NCI-H2107 treated with DMSO at 0.1 percent for 48 hours (cell line): ENCODE results near the gene DLG2.

ENCODE experiments used
- DNase-seq: peaks from one replicate; lab custom pipeline; 2025; ENCODE audit not compliant: unreplicated experiment; lab: John Stamatoyannopoulos, UW

DLG2 gene

DNA sequence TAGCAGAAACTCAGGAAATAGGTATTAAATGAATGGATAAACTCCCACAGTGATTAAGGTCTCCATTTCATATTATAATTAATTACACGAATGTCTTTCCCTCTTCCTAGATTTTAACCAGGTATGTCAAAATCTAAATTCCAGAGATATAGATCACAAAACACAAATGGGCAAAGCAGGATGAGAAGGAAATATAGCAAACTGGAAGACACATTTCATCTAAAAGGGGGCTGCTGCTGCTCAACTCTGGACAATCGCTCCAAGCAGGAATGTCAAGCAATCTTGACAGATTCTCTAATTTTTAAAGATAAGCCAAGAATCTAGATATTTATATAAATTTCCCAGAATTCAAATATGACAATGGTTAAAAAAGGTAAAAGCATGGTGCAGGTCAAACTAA lies 1786.8 kb downstream of the DLG2 start:
- no peak for DNase-seq

DNA sequence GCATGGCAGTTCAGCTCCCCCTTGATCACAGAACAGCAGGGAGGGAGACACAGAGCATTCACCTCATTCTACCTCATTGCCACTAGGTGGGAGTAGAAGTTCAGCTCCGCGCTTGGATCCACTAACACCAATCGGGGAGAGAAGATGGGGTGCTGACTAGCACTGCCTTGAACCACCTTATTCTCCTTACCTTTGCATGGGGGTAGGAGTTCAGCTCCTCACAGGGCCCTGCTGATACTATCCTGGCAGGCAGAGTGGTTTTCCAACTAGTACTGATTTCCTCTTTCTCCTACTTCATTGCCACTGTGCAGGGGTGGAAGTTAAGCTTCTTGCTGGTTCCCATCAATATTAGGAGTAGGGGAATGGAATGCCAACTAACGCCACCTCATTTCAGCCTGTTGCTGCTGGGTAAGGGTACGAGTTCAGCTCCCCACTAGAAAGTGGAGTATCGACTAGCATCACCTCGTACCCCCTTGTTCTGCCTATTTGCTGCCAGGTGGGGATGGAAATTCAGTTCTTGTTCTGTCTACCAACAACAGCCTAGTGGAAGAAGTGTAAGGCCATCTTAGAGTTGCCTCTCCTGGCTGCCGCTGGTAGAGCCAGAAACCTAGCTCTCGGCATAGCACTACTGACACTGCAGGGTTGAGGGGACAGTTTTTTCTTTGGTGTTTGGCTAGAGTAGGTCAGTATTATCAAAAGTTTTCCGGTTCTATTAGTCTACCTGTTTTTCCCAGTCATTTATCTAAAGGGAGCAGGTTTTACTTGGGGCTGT lies 1790.1 kb downstream of the DLG2 start:
- peak; percentile 16 for DNase-seq

DNA sequence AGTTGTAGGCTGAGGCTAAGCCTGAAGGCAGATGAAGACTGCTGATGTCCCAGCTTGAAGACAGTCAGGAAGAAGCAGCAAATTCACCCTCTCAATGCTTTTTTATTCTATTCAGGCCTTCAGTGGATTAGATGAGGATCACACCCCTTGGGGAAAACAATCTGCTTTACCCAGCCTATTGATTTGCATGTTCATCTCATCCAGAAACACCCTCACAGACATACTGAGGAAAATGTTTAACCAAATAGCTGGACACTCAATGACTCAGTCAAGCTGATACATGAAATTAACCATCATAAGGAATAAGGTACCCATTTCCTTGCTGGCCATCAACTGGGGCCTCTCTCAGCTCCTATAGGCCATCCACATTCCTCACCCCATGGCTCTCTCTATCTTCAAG lies 1791.1 kb downstream of the DLG2 start:
- DNase-seq: no peak

DNA sequence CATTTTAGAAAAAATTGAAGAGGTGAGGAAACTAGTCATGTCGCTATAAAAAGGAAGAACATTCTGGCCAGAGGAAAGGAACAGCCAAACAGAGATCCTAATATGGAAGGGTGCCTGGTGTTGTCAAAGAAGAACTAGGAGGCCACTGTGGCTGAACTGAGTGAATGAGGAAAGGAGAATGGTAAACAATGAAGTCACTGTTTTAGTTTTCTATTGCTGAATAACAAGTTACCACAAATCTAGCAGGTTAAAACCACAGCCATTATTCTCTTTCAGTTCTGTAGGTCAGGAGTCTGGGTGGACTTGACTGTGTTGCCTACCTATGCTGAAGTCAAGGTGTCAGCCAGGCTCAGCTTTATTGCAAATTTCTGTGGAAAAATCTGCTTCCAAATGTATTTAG lies 1791.7 kb downstream of the DLG2 start:
- peak; percentile 5 for DNase-seq

DNA sequence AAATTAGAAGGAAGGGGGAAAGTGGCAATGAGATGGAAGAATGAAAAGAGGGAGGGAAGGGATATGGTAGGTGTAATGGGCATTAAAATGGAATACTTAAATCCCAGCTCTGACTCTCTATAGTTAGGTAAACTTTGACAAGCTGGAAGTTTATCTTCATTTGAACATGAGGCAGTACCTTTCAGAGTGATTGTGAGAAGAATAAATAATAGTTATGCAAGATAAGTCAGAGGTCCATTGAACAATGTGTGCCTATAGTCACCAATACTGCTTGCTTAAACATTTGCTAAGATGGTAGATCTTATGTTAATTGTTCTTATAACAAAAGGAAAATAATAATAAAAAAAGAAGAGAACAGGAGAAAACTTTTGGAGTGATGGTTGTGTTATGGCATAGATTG lies 1795.2 kb downstream of the DLG2 start:
- DNase-seq: no peak

DNA sequence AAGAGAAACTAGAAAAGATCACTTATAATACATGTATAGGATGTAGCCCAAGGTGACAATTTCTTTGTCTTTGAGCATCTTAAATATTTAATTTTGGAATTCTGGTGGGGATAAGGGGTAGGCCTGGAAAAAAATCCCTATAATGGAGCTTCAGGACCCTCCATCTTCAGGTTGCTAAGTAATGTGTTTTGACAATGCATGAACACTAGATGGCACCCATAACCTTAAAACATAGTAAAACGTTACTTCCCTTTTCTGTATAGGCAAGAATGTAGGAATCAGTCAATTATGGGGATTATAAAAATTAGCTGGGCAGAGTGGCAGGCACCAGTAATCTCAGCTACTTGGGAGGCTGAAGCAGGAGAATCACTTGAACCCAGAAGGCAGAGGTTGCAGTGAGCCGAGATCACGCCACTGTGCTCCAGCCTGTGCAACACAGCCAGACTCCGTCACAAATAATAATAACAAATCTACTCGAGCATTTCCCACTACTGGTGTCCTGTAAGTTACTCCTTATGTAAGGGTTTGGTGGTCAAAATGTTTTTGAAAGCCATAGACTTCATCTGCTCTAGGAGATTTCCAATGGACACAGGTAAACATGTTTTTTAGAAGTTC lies 1799.1 kb downstream of the DLG2 start:
- no peak for DNase-seq

DNA sequence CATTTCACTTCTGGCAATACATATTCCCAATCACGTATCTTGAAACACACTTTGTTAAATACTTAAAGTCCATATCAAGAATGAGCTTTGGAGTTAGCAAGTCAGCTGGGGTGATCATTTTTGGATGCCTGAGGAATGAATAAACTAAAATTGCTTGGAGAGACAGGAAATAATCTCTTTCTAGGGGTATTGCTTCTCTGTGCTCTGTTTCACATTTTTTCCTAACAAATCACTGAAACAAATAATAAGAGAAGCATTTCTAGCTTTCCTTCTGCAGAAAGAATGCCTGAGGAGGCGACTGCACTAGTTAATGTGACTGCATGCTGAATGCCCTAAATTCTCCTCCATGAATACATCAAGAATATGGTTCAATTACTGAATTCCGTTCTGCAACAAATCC lies 1799.6 kb downstream of the DLG2 start:
- no peak for DNase-seq

DNA sequence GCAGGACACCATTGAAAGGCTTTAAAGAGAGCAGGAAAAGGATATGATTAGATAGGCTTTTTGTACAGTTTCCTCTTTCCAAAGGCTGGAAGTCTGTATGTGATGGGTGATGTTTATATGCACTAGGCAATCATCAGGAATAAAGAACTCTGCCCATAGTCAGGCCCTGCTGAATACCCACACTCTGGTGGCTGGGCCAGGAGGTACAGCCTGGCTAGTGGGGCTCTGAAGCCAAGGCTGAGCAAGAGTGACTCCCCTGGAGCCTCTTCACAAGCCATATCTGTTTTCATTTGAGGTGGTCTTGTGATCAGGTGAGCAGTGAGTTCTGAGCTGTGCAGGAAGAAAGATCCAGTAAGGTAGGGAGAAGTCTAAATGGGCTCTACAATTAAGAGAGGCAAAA lies 1801.1 kb downstream of the DLG2 start:
- DNase-seq: no peak

DNA sequence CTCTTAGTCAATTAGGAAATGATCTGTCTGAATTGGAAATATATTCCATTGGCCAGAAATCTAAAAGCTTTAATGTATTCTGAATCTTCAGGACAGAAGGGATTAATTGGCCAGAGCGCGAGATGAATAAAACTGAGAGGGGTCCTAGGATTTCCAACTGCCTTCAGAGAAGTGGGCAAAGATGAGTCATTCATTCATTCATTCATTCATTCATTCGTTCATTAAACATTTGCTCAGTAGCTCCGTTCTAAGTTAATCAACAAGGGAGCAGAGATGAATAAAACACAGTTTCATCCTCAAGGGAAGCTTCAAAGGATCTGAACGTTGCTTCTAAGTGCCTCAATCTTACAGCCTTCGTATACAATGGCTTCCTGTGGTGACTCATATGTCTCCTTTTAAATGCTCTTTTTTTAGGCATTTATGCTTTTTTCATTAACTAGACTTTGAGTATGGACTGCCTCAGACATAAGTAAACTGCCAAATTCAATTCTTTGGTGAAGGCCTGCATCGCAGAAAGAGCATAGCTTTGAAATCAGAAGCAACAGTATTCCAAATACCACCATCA lies 1803.6 kb downstream of the DLG2 start:
- no peak for DNase-seq

DNA sequence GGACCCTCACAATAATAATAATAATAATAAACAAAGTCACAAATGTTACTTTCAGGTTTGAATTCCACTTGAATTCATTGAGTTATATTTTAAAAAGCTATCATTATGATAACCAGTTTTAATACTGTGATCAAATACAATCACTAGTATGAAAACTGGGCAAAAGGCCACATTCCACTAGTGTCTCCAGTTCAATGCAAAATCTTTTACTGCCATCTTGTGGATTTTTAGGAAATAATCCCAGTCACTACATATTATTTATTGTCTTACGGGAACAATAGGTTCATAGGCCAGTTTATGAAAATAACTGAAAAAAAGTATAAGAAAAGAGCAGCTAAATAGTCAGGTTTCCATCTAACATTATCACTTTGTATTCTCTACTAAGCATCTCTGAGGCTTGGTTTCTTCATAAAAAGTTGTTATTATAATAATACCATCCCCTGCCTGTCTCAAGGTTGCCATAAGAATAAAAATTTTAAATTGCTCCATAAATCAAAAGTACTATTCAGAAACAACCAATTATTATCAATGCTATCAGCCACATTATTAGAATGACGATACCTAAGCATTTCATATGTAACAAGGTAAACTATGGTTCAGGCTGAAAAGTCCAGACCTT lies 1807.1 kb downstream of the DLG2 start:
- DNase-seq: peak; percentile 32

DNA sequence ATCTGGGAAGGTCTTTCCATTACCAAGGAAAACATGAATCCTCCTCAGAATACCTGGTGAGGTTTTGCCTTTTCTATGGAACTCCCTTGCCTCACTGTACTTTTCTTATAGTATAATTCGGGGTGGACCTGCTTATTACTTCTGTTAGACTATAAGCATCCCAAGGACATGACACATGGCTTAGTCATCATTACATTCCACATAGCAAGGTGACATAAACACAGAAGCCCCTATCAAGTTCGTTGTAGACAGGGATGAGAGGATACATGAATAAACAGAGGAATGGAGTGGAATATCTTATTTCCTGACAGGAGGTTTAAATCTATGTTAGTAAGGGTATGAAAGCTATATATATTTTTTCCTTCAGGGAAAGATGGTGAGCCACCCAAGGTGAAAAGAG lies 1808.8 kb downstream of the DLG2 start:
- no peak for DNase-seq

DNA sequence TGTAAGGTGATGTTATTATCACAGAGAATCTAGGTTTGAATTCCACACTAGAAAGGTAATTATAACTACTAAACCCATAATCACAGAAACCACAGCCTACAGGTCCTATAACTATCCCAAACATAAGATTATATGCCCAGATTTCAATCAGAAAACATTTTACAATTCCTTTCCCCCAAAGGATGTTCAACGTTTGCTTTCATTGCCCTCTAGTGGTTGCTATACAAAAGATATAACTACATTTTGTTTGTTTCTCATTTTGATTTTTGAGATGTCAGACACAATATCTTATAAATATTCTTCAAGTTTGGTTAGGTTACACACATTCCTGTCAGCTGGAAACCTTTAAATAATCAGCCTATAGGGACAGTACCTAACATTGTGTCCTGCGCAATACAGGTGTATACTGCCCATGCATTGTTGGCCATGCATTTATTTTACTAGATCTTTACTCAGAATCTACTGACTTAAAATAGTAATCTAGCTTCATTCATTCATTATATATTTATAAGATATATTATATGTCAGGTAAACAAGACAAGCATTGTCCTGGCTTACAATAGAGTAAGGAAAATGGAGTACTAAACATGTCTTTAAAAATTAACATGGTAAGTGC lies 1810.5 kb downstream of the DLG2 start:
- peak; percentile 12 for DNase-seq

DNA sequence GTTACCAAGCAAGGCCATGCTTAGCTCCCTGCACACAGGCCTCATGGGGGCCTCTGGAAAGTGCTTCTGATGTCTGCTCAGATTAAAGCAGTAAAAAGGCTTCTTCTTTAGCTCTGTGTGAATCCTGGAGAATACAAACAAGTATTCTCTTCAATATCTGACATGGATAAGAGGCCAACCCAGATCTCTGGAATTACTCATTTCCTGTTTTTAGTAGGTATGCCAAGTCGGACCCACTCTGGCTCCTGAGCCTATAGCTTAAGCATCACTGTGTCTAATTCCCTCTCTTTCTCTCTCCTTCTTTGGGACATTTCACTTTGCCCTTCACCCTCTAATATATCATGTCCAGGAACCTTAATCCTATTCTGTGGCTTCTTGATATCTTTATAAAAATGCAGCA lies 1811.4 kb downstream of the DLG2 start:
- no peak for DNase-seq

DNA sequence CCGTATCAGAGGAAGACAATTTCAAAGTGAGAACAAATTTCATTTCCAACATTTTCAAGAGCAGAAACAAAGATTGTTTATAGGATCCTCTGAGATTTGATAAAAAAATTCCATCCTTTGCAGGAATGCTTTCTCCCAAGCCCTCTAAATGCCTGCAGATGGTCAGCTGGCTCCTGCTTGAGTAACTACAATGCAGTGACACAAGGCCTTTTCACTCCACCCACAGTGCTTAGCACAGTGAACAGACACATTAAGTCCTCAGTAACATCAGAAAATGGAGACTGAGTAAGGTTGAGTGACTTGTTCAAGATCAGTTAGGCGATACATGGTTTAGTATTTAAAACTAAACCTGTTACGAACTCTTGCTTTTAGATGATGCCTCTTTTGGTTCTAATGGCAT lies 1813.8 kb downstream of the DLG2 start:
- no peak for DNase-seq

DNA sequence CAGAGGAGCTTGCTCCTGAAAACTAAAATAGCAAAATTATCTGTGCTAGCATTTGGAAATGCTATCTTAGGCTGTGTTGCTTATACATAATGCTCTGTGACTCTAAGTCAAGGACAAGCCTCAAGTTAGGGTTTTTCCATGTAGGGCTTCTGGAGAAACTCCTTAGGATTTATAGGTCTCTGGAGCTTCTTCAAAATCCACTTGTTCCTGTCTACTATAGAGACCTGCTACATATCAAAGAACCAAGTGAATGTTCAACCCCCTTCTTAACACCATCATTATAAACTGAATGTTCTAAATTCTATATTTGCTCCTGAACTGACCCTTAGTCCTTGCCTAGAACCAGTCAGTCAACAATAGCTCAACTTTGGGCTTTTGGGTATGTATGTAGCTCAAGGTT lies 1817.9 kb downstream of the DLG2 start:
- DNase-seq: no peak

DNA sequence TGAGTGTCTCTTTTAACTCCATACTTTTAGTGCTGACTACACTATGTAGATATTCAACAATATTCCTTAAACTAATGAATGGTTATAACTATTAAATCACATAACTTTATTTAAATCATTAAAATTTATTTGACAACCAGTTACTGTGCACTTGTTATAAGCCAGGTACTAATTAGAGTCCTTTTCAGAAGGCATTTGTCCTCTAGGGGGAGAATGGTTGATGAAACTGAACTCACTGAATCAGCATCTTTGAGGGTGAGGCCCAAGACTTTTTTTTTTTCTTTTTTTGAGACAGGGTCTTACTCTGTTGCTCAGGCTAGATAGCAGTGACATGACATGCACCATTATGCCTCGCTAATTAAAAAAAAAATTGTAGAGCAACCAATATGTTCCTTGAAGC lies 1825.3 kb downstream of the DLG2 start:
- no peak for DNase-seq

DNA sequence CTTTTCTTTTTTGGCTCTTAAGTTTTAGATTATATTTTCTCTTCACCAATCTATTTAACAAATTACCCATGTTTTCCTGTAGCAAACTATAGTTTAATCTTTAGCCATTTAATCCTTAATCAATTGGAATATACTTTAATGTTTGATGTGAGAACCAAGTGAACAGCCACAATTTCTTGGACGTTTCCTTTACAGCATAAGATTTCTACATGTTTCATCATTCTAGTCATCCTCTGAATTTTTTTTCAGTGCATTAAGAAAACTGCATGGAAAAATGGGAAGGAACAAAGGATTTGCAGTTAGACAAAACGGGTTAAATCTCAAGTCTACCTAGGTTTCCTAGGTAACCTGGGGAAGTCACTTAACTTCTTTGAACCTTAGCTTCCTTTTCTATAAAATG lies 1833.8 kb downstream of the DLG2 start:
- DNase-seq: no peak

DNA sequence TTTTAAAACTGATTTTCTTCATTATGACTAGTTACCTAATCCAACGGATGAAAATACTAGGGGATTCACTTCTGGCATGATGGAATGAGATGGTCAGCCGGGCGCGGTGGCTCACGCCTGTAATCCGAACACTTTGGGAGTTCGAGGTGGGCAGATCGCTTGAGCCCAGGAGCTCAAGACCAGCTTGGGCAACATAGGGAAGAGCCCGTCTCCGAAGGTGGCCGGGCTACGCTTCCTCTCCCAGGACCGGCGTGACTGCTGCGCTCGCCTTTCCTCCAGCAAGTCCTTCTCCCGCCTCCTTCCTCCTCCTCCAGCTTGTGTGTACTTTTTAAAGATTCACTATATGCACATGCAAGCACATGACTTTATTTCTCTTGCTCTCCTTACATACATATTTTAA lies 1835.6 kb downstream of the DLG2 start:
- no peak for DNase-seq

DNA sequence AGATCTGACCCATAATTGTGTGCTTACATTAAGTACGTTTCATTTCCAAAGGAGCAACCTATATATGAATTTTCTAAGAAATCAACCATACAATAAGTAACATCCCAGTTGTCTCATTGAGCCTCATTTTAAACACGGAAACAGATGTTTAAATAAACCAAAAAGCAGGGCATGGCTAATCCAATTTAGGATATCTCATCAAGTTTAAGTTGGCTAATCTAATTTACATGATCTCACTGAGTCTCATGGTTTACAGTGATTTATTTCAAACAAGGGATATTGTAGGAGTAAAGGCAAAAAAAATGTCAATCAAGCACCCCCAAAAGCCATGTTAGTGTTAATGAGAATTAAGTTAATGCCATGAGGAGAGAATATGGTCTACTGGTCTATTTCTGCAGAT lies 1841.2 kb downstream of the DLG2 start:
- DNase-seq: no peak

DNA sequence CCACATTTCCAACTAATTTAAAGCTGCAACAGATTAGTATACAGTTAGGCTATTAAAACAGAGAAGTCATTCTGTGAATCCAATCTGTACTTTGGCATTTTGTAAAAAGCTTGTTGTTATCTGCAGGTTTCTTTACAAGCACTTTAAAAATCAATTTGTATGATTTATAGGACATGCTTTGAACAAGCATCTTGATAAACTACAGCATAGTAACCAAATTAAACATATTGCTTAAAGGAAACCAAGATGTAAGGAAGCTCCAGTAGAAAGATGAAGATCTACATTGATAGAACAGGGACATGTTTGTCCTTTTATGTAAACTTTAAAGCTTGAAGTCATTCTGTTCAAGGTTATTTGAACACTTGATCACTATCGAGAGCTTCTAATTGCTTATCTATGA lies 1842.7 kb downstream of the DLG2 start:
- DNase-seq: no peak

DNA sequence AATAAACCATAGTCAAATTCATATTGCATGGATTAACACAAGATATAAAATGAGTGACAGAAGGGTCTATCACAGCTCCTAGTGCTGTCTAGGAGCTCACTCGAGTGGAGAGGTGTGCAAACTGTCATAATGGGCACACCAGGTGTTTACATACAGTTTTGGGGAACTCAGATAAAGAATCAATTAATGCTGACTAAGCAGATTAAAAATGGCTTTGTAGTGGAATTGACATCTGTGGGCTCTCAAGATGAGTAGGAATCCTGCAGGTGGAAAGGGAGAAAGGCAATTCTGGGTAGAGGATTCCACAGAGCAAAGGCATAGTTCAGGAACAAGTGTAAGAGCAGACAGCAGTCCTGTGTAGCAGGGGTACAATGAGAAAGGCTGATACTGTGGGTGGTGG lies 1844.8 kb downstream of the DLG2 start:
- DNase-seq: no peak

DNA sequence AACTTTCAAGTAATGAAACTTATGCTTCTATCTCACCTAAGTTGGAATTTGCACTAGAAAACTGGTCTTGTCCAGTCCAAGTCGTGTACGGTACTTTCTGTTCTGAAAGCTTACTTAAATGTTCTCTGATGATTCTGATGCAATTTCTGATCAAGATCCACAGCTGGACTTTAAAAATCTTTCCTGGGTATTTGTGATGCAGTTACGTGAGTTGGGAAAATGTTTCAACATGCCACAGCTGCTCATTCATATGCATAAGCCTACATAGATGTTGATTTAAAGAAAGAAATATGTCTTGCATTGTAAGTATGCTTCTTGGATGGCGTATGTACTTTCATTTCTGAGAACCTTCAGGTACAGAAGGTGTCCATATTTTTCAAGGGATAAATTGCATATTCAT lies 1847.3 kb downstream of the DLG2 start:
- DNase-seq: no peak
